OCI-LY3 (cell line): ENCODE measurements around the gene NPPA.

Experiments used
- H2AFZ ChIP-seq: fragments of 200-600, 300-600 bp; shearing (Covaris generic); 2 replicates; pipeline ENCODE4 v1.6.0; 2014; ENCODE audit warnings: antibody characterized with exemption, low read depth, low read length
- H3K27ac ChIP-seq: fragments of 200-600, 300-600 bp; sonication (generic); 2 replicates; pipeline ENCODE4 v1.5.1; 2014; ENCODE audit warnings: mild to moderate bottlenecking, low read length, moderate library complexity, mixed read lengths
- H3K27me3 ChIP-seq: fragments of 200-600, 300-600 bp; sonication (generic); 2 replicates; pipeline ENCODE4 v1.6.1; 2014; ENCODE audit warnings: low read depth, low read length, mixed read lengths
- H3K36me3 ChIP-seq: fragments of 200-600, 300-600 bp; sonication (generic); replicated peaks from 2 replicates; pipeline ENCODE3; 2014; ENCODE audit warnings: low read depth, low read length, mixed read lengths
- H3K4me1 ChIP-seq: fragments of 300-600, 200-600 bp; sonication (generic); 2 replicates; pipeline ENCODE4 v1.6.1; 2014; ENCODE audit warnings: low read length, mixed read lengths
- H3K4me2 ChIP-seq: fragments of 200-600, 300-600 bp; sonication (generic); 2 replicates; pipeline ENCODE4 v1.6.1; 2014; ENCODE audit warnings: low read length, mixed read lengths
- H3K4me3 ChIP-seq: fragments of 300-600, 200-600 bp; sonication (generic); 2 replicates; pipeline ENCODE4 v1.5.1; 2014; ENCODE audit warnings: antibody characterized with exemption, mild to moderate bottlenecking, low read length, moderate library complexity
- H3K79me2 ChIP-seq: fragments of 300-600, 200-600 bp; shearing (Covaris generic); 2 replicates; pipeline ENCODE4 v1.6.1; 2014; ENCODE audit warnings: mild to moderate bottlenecking, low read length, mixed read lengths
- H3K9ac ChIP-seq: fragments of 300-600, 200-600 bp; shearing (Covaris generic); 2 replicates; pipeline ENCODE4 v1.6.0; 2014; ENCODE audit warnings: mild to moderate bottlenecking, low read length, moderate library complexity
- H3K9me3 ChIP-seq: fragments of 200-600, 300-600 bp; shearing (Covaris generic); 2 replicates; pipeline ENCODE4 v1.6.1; 2014; ENCODE audit warnings: low read length, mixed read lengths; ENCODE audit not compliant: insufficient read depth
- H4K20me1 ChIP-seq: fragments of 200-600, 300-600 bp; sonication (generic); 2 replicates; pipeline ENCODE4 v1.6.1; 2016; ENCODE audit warnings: low read length, mixed read lengths; ENCODE audit not compliant: insufficient read depth
- EZH2phosphoT487 ChIP-seq: fragments of 200-600 bp; shearing (Covaris generic); IDR thresholded peaks from 2 replicates; pipeline ENCODE4 v1.6.1; 2018; ENCODE audit warnings: antibody characterized with exemption, mixed run types, low read depth
- TF ChIP-seq, protein P1 (sequence below): fragments of 200-600, 300-600 bp; sonication (generic); IDR thresholded peaks from 2 replicates; pipeline ENCODE4 v1.5.1; 2014; ENCODE audit warnings: antibody characterized with exemption, low read length, low read depth

Gene NPPA

DNA sequence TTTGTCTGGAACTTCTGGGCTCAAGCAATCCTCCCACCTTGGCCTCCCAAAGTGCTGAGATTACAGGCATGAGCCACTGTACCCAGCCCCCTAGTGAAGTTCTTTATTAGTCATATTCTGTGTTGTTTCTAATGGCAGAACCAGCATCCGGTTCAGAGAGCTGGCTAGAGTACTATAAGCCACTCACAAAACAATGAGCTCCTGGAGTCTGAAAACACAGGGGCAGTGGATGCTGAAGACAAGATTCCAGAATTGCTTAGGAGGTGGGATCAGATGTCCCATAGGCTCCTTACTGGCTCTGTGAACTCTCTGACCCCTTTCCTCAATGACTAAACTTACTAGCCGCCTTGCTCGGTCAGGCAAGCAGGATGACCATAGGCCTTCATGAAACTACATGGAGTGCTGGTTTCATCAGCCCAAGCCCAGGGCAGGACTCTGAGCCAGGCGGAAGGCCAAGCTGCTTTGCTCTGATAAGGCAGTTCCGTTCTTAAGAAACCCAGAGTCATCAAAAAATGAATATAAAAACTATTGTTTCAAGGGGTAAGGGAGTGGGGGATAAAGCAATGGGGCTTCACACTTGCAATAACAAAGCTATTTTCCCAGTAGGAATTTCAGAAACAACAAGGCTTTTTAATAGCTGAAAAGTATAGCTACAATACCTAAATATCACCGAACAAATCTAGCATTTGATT is 49.9 kb downstream of the NPPA start:
- H3K36me3 ChIP-seq, result no peaks in the 10 kb centered on the region
- H3K27ac ChIP-seq, result no peak overlapping the region
- H3K4me2 ChIP-seq, result no peak overlapping the region
- no peaks in the 10 kb centered on the region for H4K20me1 ChIP-seq
- H3K4me3 ChIP-seq, result no peak overlapping the region
- TF ChIP-seq, protein P1, sequence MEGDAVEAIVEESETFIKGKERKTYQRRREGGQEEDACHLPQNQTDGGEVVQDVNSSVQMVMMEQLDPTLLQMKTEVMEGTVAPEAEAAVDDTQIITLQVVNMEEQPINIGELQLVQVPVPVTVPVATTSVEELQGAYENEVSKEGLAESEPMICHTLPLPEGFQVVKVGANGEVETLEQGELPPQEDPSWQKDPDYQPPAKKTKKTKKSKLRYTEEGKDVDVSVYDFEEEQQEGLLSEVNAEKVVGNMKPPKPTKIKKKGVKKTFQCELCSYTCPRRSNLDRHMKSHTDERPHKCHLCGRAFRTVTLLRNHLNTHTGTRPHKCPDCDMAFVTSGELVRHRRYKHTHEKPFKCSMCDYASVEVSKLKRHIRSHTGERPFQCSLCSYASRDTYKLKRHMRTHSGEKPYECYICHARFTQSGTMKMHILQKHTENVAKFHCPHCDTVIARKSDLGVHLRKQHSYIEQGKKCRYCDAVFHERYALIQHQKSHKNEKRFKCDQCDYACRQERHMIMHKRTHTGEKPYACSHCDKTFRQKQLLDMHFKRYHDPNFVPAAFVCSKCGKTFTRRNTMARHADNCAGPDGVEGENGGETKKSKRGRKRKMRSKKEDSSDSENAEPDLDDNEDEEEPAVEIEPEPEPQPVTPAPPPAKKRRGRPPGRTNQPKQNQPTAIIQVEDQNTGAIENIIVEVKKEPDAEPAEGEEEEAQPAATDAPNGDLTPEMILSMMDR, result no peak
- no peak for TF ChIP-seq EZH2phosphoT487
- peaks cover 3% of the 10 kb centered on the region for H3K4me1 ChIP-seq
- H3K79me2 ChIP-seq, result no peaks in the 10 kb centered on the region
- no peaks in the 10 kb centered on the region for H3K27me3 ChIP-seq
- H2AFZ ChIP-seq, result no peak overlapping the region
- H3K9ac ChIP-seq, result no peak overlapping the region
- no peaks in the 10 kb centered on the region for H3K9me3 ChIP-seq

DNA sequence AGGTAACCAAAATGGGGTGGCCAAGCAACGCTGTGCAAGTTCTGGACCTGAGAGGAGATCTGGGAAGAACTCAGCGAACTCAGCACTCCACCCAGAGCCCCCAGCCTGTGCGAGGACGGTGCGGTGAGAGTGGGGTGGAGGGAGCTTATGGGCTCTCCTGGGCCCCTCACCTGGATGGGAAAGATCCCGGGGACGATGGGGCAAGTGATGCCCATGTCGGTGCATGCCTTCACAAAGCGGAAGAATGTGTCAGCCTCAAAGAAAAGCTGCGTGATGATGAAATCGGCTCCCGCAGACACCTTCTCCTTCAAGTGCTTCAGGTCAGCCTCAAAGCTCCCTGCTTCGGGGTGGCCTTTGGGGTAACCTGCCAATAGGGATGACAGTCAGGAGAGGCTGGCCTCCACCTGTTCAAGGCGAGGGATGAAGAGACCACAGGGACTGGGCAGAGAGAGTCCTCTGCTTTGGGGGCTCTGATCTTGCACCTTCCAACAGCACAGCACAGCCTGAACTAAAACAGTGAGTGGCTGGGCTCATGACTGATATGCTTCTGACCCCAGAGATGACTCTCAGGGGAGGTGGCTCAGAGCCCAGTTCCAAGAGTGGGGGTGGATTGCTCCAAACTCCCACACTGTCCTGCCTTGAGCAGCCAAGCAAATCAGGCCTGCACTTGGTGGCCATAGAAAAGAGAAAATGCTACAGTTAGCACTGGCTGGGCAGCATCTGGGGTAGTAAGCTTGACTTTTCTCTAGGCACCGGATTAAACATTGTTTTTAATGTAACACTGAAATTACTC is 51.4 kb downstream of the NPPA start:
- Histone ChIP-seq H3K9me3 (no peaks in the 10 kb centered on the region), H3K4me1 (peaks cover 17% of the 10 kb centered on the region), H3K4me3 (no peak overlapping the region), H3K27ac (no peak overlapping the region), H3K4me2 (no peak overlapping the region), H3K9ac (no peak overlapping the region), H3K27me3 (no peaks in the 10 kb centered on the region), H3K36me3 (no peaks in the 10 kb centered on the region), H2AFZ (no peak overlapping the region), H4K20me1 (no peaks in the 10 kb centered on the region), H3K79me2 (no peaks in the 10 kb centered on the region)
- TF ChIP-seq EZH2phosphoT487, result no peak
- TF ChIP-seq, protein P1, result no peak
